ENCODE measurements around the gene HSPB1. TPM values are rescaled to one million over a fixed set of nuclear protein-coding genes. Genes with fewer than 3 reads are reported as not detected.
"Not testable (repeated sequence)": the region's sequence is repeated elsewhere in the genome, so short reads cannot be mapped to it uniquely, and the experiment has no call there.

Gene HSPB1
- total and polyA plus RNA-seq, 2 experiments from 2014 or later: 186 to 1,525 TPM

GRCh38 chr7:76269895-76270294 is 32.6 kb upstream of the HSPB1 start:
- no peak for TF ChIP-seq EZH2 (IDR thresholded peaks at IDR 0.05; ENCODE audit: borderline replicate concordance)
- TF ChIP-seq CTCF (IDR thresholded peaks at IDR 0.05; ENCODE audit: poor library complexity): no peak
- no peak for TF ChIP-seq EZH2phosphoT487 (IDR thresholded peaks at IDR 0.05; ENCODE audit: low read depth, severe bottlenecking, unreplicated experiment)
- Histone ChIP-seq H3K36me3 (replicated peaks; ENCODE audit: insufficient read depth, low read depth) (no peaks in the 10 kb centered on the region), H3K4me3 (no peak overlapping the region), H4K20me1 (ENCODE audit: insufficient read depth, poor library complexity, severe bottlenecking) (no peaks in the 10 kb centered on the region), H3K9me2 (replicated peaks; ENCODE audit: insufficient read depth) (no peaks in the 10 kb centered on the region), H3K9me3 (ENCODE audit: low read depth) (no peaks in the 10 kb centered on the region), H3K4me2 (no peak overlapping the region), H2AFZ (no peak overlapping the region), H3K79me2 (no peaks in the 10 kb centered on the region), H3K27ac (no peak overlapping the region), H3K4me1 (ENCODE audit: insufficient read depth) (peaks cover 5% of the 10 kb centered on the region), H3K27me3 (peaks cover 66% of the 10 kb centered on the region)
- WGBS (ENCODE audit: low lambda C conversion rate, missing lambda C conversion rate): 33% methylated on average over 5 of the region's 5 CpGs
- no peak for DNase-seq (ENCODE audit: low spot score)

- H3K27me3 ChIP-seq: peaks cover 66% of the 10 kb centered on the region
- H3K4me3 ChIP-seq; H3K36me3 ChIP-seq (replicated peaks; ENCODE audit: insufficient read depth, low read depth); H4K20me1 ChIP-seq (ENCODE audit: insufficient read depth, poor library complexity, severe bottlenecking); DNase-seq (ENCODE audit: low spot score); H3K27ac ChIP-seq; H3K4me1 ChIP-seq (ENCODE audit: insufficient read depth); H3K9me3 ChIP-seq (ENCODE audit: low read depth); H2AFZ ChIP-seq; H3K79me2 ChIP-seq; H3K4me2 ChIP-seq; H3K9me2 ChIP-seq (replicated peaks; ENCODE audit: insufficient read depth): not testable (repeated sequence)
- WGBS (ENCODE audit: low lambda C conversion rate, missing lambda C conversion rate): 85% methylated on average over 2 of the region's 2 CpGs
Measured at GRCh38 chr7:76271384-76271783, 31.1 kb upstream of the HSPB1 start.

GRCh38 chr7:76272142-76272541 is 30.3 kb upstream of the HSPB1 start:
- no peak overlapping the region for H3K4me3 ChIP-seq
- H3K27ac ChIP-seq: no peak overlapping the region
- H3K9me2 ChIP-seq (replicated peaks; ENCODE audit: insufficient read depth): no peaks in the 10 kb centered on the region
- TF ChIP-seq EZH2 (IDR thresholded peaks at IDR 0.05; ENCODE audit: borderline replicate concordance): no peak
- TF ChIP-seq EZH2phosphoT487 (IDR thresholded peaks at IDR 0.05; ENCODE audit: low read depth, severe bottlenecking, unreplicated experiment): no peak
- no peak for TF ChIP-seq CTCF (IDR thresholded peaks at IDR 0.05; ENCODE audit: poor library complexity)
- peaks cover 59% of the 10 kb centered on the region for H3K27me3 ChIP-seq
- no peak for DNase-seq (ENCODE audit: low spot score)
- H4K20me1 ChIP-seq (ENCODE audit: insufficient read depth, poor library complexity, severe bottlenecking): no peaks in the 10 kb centered on the region
- H3K9me3 ChIP-seq (ENCODE audit: low read depth): no peaks in the 10 kb centered on the region
- 95% methylated on average over 6 of the region's 6 CpGs for WGBS (ENCODE audit: low lambda C conversion rate, missing lambda C conversion rate)
- no peaks in the 10 kb centered on the region for H3K79me2 ChIP-seq
- H3K4me1 ChIP-seq (ENCODE audit: insufficient read depth): peaks cover 3% of the 10 kb centered on the region
- no peaks in the 10 kb centered on the region for H3K36me3 ChIP-seq (replicated peaks; ENCODE audit: insufficient read depth, low read depth)
- H3K4me2 ChIP-seq: no peak overlapping the region
- no peak overlapping the region for H2AFZ ChIP-seq

GRCh38 chr7:76272851-76273497 is 29.5 kb upstream of the HSPB1 start:
- no peak overlapping the region for H3K27ac ChIP-seq
- no peak for TF ChIP-seq EZH2 (IDR thresholded peaks at IDR 0.05; ENCODE audit: borderline replicate concordance)
- TF ChIP-seq EZH2phosphoT487 (IDR thresholded peaks at IDR 0.05; ENCODE audit: low read depth, severe bottlenecking, unreplicated experiment): no peak
- no peak for TF ChIP-seq CTCF (IDR thresholded peaks at IDR 0.05; ENCODE audit: poor library complexity)
- no peaks in the 10 kb centered on the region for H3K79me2 ChIP-seq
- no peaks in the 10 kb centered on the region for H4K20me1 ChIP-seq (ENCODE audit: insufficient read depth, poor library complexity, severe bottlenecking)
- no peak for DNase-seq (ENCODE audit: low spot score)
- WGBS (ENCODE audit: low lambda C conversion rate, missing lambda C conversion rate): 20% methylated on average over 7 of the region's 7 CpGs
- no peaks in the 10 kb centered on the region for H3K9me2 ChIP-seq (replicated peaks; ENCODE audit: insufficient read depth)
- H3K4me3 ChIP-seq: no peak overlapping the region
- no peaks in the 10 kb centered on the region for H3K36me3 ChIP-seq (replicated peaks; ENCODE audit: insufficient read depth, low read depth)
- H3K4me1 ChIP-seq (ENCODE audit: insufficient read depth): no peaks in the 10 kb centered on the region
- no peak overlapping the region for H2AFZ ChIP-seq
- H3K9me3 ChIP-seq (ENCODE audit: low read depth): no peaks in the 10 kb centered on the region
- peaks cover 57% of the 10 kb centered on the region for H3K27me3 ChIP-seq
- peak overlapping the region; percentile 48 for H3K4me2 ChIP-seq

All from hepatocyte (in vitro differentiated cells).